ENCODE results near the gene AKR1E2. TPM values are rescaled to one million over a fixed set of nuclear protein-coding genes. Genes with fewer than 3 reads are reported as not detected.

Gene AKR1E2
- total and polyA plus RNA-seq, 2 donors from 2014 or later: 1.8 to 5.8 TPM

GRCh38 chr10:4865945-4866661 lies 40.1 kb downstream of the AKR1E2 start:
- Histone ChIP-seq H3K27ac (ENCODE audit: low read depth in 2 of 2, low read length in 2 of 2) (no peak overlapping the region), H3K36me3 (ENCODE audit: control insufficient read depth in 2 of 3, insufficient read depth in 3 of 3, low read length in 3 of 3) (no peaks in the 10 kb centered on the region), H3K27me3 (ENCODE audit: control insufficient read depth, insufficient read depth, low read length) (no peaks in the 10 kb centered on the region), H3K4me1 (ENCODE audit: control insufficient read depth in 2 of 3, insufficient read depth in 2 of 3, low read depth in 1 of 3, low read length in 3 of 3) (no peaks in the 10 kb centered on the region), H3K9ac (ENCODE audit: low read length in 3 of 3) (no peak overlapping the region), H3K9me3 (ENCODE audit: control insufficient read depth in 2 of 3, insufficient read depth in 1 of 3, low read length in 3 of 3) (no peaks in the 10 kb centered on the region), H3K4me3 (ENCODE audit: low read length in 3 of 3) (no peak overlapping the region)
- no peak for TF ChIP-seq CTCF (IDR thresholded peaks at IDR 0.05; ENCODE audit: borderline replicate concordance, extremely low read depth, insufficient read depth)
- intact Hi-C loops (cut with DNase I): no loop called here
- no peak for FAIRE-seq
- DNase-seq: no peak

GRCh38 chr10:4867109-4867519 lies 41.1 kb downstream of the AKR1E2 start:
- Histone ChIP-seq H3K4me3 (ENCODE audit: low read length in 3 of 3) (no peak overlapping the region), H3K4me1 (ENCODE audit: control insufficient read depth in 2 of 3, insufficient read depth in 2 of 3, low read depth in 1 of 3, low read length in 3 of 3) (no peaks in the 10 kb centered on the region), H3K36me3 (ENCODE audit: control insufficient read depth in 2 of 3, insufficient read depth in 3 of 3, low read length in 3 of 3) (no peaks in the 10 kb centered on the region), H3K27me3 (ENCODE audit: control insufficient read depth, insufficient read depth, low read length) (no peaks in the 10 kb centered on the region), H3K27ac (ENCODE audit: low read depth in 2 of 2, low read length in 2 of 2) (no peak overlapping the region), H3K9ac (ENCODE audit: low read length in 3 of 3) (no peak overlapping the region), H3K9me3 (ENCODE audit: control insufficient read depth in 2 of 3, insufficient read depth in 1 of 3, low read length in 3 of 3) (no peaks in the 10 kb centered on the region)
- TF ChIP-seq CTCF (IDR thresholded peaks at IDR 0.05; ENCODE audit: borderline replicate concordance, extremely low read depth, insufficient read depth): no peak
- no peak for FAIRE-seq
- intact Hi-C loops (cut with DNase I): no loop called here
- DNase-seq: no peak

GRCh38 chr10:4867520-4868356 lies 41.7 kb downstream of the AKR1E2 start:
- no peaks in the 10 kb centered on the region for H3K9me3 ChIP-seq (ENCODE audit: control insufficient read depth in 2 of 3, insufficient read depth in 1 of 3, low read length in 3 of 3)
- H3K27ac ChIP-seq (ENCODE audit: low read depth in 2 of 2, low read length in 2 of 2): no peak overlapping the region
- DNase-seq (no peak), FAIRE-seq (no peak)
- no peak overlapping the region for H3K9ac ChIP-seq (ENCODE audit: low read length in 3 of 3)
- H3K27me3 ChIP-seq (ENCODE audit: control insufficient read depth, insufficient read depth, low read length): no peaks in the 10 kb centered on the region
- H3K36me3 ChIP-seq (ENCODE audit: control insufficient read depth in 2 of 3, insufficient read depth in 3 of 3, low read length in 3 of 3): no peaks in the 10 kb centered on the region
- intact Hi-C loops (cut with DNase I): no loop called here
- no peak overlapping the region for H3K4me3 ChIP-seq (ENCODE audit: low read length in 3 of 3)
- no peaks in the 10 kb centered on the region for H3K4me1 ChIP-seq (ENCODE audit: control insufficient read depth in 2 of 3, insufficient read depth in 2 of 3, low read depth in 1 of 3, low read length in 3 of 3)
- TF ChIP-seq CTCF (IDR thresholded peaks at IDR 0.05; ENCODE audit: borderline replicate concordance, extremely low read depth, insufficient read depth): no peak
